Activated CD8-positive, alpha-beta memory T cell treated with anti-CD3 and anti-CD28 coated beads for 48 hours (primary cell): ENCODE results near the gene NPM1.
A peak's percentile ranks its signal among the peaks of the same experiment; 100 is the strongest.
"Not testable (repeated sequence)": the region's sequence is repeated elsewhere in the genome, so short reads cannot be mapped to it uniquely, and the experiment has no call there.

Source experiments
- DNase-seq, 3 experiments: peaks; one replicate each; pipeline ENCODE4 v3.0.0-alpha.2; 2020; ENCODE audit warnings: low read depth in 2 of 3, low spot score in 2 of 3

NPM1 gene

DNA sequence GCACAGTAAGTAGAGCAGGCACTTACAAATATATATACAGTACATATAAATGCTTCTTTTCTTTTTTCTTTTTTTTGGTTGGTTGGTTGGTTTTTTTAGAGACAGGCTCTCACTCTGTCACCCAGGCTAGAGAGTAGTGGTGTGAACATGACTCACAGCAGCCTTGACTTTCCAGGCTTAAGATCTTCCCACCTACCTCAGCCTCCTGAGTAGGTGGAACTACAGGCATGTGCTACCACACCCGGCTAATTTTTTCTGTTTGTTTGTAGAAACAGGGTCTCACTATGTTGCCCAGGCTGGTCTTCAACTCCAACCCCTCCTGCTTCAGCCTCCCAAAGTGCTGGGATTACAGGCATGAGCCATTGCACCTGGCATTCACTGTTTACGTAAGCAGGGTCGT lies 2.6 kb upstream of the NPM1 start:
- not testable (repeated sequence) for DNase-seq

DNA sequence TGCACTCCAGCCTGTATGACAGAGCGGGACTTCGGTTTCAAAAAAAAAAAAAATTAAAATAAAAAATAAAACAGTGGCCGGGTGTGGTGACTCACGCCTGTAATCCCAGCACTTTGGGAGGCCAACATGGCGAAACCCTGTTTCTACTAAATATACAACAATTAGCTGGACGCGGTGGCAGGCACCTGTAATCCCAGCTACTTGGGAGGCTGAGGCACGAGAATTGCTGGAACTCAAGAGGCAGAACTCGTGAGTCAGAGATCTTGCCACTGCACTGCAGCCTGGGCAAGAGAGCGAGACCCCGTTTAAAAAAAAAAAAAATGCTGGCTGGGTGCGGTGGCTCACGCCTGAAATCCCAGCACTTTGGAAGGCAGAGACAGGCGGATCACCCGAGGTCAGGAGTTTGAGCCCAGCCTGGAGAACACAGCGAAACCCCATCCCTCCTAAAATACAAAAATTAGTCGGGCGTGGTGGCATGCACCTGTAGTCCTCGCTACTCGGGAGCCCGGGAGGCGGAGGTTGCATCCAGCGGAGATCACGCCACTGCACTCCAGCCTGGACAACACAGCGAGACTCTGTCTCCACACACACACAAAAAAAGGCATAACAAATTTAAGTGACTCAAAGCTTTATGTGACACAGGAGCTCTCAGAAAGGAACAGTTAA lies 1.5 kb upstream of the NPM1 start:
- DNase-seq, result no peak

DNA sequence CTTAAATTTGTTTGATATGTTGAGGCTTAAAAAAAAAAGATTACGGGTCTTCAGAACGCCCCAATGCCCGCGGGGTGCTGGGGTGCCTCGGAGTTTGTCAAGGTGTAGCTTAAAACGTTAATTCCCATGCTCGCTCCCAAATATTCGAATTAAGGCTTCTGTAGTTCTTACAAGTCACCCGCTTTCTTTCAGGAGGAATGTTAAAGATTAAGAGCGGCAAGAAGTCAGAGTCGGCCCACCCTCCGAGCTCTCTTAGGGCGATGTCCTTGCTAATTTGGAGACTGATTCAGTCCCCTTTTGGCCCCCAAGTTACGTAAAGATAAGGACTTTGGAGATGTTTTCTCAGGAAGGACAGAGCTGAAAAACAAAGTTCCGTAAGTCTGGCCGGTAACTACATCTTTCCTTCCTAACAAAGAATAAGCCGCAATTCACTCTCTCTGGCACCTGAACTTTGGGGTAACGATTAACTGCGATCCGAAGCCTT lies 746 bp upstream of the NPM1 start:
- DNase-seq, result no peak

DNA sequence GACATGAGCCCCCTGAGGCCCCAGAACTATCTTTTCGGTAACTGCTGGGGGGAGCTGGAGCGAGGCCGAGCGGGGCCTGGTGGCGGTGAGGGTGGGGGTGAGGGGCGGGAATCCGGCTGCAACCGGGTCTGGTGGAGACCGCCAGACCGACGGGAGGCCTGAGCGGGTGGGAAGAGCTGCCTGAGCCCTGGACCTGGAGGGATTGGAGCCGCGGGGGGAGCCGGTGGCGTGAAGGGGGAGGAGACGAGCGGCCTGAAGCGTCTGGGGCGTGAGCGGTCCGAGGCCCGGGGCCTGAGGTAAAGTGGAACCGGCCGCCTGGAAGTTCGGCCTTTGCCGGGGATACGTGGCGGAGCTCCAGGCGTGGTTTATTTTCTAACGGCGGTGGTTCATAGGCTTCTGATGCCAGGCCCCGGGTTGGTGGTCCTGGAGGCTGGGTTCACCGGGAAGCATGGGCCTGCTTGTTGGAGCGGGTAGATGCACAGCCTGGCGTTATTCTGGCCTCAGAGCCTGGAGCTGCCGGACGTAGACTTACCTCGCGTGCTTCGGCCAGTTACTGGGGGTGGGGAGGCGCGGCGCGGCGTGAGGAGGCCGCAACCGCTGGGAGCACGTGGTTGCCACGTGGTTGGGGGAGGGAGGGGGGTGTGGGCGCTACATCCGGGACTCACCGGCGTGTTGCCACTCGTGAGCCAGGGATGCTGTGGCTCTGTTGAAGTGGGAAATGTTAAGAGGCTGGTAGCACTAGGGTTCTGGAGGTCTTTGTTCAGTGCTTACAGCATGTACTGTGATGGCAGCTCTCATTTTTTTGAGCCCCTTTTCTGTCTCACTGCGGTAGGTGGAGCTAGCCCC lies 544 bp downstream of the NPM1 start:
- DNase-seq, result peak; percentile 61 to 79 (median 70)

DNA sequence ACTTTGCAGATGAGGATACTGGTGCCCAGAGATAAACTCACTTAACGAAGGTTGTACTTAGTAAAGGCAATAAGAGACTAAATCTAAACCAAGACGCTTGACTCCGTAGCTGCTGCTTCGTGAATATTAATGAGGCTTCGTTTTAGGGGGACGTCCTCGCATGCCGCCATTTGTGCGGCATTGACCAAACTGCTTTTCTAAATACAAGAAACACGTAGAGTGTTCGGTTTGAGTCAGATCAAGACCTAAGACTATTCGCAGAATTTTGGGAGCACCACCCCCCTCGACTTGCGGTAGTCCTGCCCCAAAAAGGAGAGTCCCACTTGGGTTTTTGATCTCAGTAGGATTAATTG lies 1.1 kb downstream of the NPM1 start:
- DNase-seq, result no peak

DNA sequence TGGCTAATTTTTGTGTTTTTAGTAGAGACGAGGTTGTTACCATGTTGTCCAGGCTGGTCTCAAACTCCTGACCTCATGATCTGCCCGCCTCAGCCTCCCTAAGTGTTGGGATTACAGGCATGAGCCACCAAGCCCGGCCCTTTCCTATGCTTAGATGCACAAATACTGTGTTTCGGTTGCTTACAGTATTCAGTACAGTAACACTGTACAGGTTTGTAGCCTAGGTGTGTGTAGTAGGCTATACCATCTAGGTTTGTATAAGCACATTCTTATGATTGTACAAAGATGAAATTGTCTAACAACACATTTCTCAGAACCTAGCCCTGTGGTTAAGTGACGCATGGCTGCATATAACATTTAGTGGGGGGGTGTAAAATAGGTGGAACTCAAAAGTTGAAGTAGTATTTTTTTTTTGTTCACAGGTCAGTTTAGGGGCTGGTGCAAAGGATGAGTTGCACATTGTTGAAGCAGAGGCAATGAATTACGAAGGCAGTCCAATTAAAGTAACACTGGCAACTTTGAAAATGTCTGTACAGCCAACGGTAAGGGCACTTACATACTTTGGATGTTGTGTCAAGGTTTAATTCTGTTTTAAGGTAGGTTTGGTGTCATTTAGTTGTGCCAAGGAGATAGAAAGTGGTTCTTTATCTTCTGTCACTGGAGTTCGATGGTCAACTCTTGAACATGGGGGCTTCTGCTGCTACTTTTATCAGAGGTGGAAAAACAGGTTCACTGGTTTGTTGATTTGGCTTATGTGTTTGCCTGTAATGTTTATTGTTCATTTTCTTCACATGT lies 3.4 kb downstream of the NPM1 start:
- no peak for DNase-seq

DNA sequence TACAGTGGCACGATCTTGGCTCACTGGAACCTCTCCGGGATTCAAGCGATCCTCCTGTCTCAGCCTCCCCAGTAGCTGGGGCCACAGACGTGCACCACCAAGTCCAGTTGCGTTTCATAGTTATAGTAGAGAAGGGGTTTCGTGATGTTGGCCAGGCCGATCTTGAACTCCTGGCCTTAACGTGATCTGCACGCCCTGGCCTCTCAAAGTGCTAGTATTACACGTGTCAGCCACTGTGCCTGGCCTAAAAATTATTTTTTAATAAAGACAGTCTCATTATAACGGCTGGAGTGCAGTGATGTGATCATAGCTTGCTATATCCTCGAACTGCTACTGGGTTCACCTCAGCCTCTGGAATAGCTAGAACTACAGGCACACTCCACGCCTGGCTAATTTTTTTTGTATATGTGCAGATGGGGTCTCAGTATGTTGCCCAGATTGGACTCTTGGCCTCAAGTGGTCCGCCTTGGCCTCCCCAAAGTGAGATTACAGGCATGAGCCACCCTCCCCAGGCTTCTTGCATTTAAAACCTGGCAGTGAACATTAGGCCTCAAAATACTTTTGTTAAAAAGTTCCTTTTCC lies 4.4 kb downstream of the NPM1 start:
- DNase-seq, result no peak

DNA sequence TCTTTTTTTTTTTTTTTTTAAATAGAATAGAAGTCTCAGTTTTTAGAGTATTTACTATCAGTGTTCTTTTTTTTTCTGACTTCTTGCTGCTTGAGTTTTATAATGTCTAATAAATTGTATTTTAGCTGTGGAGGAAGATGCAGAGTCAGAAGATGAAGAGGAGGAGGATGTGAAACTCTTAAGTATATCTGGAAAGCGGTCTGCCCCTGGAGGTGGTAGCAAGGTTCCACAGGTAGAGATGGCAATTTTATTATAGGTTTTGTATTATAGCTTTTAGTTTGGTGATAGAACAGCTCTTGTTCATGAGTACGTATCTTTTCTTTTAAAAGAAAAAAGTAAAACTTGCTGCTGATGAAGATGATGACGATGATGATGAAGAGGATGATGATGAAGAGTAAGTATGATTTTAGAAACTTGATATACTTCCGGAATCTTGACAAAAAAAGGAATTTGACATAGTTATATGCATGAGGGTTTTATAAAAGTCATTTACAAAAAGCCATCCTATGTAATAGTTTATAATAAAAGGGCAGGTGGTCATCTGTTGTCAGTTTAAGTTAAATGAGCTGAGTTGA lies 5.0 kb downstream of the NPM1 start:
- no peak for DNase-seq

DNA sequence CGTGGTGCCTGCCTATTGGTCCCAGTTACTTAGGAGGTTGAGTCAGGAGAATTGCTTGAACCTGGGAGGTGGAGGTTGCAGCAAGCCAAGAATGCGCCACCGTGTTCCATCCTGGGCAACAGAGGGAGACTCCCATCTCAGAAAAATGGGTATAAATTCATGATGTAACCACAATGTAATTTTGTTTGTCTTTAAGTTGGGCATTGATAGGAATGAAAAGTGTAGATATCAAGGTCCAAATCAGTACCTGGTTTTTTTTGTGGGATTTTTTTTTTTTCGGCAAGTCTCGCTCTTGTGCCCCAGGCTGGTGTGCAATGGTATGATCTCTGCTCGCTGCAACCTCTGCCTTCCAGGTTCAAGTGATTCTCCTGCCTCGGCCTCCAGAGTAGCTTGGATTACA lies 7.4 kb downstream of the NPM1 start:
- DNase-seq, result no peak

DNA sequence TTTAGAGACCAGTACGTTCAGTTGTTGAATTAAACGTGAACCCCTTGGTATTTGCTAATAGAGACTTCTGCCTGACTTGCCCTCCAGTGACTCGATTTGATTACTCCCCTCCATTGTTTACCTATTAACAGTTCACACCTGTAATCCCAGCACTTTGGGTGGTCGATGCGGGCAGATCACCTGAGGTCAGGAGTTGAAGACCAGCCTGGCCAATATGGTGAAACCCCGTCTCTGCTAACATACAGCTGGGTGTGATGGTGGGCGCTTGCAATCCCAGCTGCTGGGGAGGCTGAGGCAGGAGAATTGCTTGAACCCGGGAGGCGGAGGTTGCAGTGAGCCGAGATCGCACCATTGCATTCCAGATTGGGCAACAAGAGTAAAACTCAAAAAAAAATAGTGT lies 8.9 kb downstream of the NPM1 start:
- not testable (repeated sequence) for DNase-seq

DNA sequence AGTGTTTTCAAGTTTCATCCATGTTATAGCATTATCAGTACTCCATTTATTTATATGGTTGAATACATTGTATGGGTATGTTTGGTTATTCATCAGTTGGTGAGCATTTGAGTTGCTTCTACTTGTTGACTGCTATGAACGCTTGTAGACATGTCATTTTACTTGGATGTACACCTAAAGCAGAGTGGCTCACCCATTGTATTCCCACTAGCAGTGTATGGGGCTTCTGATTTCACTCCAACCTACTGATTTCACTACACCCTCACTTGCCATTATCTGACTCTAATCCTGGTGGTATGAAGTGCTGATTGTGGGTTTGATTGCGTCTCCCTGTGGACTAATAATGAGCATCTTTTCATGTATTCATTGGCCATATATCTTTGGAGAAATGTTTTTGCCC lies 9.5 kb downstream of the NPM1 start:
- DNase-seq, result no peak

DNA sequence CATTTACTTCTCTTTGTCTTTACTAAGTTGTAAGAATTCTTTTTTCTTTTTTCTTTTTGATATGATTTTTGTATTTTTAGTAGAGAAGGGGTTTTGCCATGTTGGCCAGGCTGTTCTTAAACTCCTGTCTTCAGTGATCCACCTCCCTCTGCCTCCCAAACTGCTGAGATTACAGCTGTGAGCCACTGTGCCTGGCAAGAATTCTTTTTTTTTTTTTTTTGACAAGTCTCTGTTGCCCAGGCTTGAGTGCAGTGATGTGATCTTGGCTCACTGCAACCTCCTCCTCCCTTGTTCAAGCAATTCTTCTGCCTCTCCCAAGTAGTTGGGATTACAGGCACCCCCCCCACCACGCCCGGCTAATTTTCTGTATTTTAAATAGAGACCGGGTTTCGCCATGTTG lies 9.9 kb downstream of the NPM1 start:
- no peak for DNase-seq

DNA sequence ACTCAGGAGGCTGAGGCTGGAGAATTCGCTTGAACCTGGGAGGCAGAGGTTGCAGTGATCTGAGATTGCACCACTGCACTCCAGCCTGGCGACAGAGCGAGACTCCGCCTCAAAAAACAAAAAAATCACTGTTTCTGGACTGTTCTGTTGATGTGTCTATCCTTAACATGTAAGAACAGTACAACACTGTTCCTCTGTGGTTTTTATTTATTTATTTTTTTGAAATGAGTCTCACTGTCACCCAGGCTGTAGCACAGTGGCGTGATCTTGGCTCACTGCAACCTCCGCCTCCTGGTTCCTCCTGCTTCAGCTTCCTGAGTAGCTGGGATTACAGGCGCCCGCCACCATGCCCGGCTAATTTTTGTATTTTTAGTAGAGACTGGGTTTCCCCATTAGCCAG lies 11.0 kb downstream of the NPM1 start:
- not testable (repeated sequence) for DNase-seq

DNA sequence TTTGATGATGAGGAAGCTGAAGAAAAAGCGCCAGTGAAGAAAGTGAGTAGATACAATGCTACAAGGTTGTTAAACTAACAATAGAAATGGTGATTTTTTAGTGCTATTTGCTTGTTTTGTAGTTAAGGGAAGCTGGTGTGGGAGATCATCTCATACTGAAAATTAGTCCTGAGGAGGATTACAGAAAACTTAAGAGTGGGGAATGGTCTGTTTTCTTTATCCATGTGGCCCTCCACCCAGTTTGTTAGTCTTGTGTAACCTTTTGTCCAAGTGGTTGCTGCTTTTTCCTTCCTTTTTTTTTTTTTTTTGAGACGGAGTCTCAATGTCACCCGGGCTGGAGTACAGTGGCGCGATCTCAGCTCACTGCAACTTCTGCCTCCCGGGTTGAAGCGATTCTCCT lies 12.5 kb downstream of the NPM1 start:
- no peak for DNase-seq

DNA sequence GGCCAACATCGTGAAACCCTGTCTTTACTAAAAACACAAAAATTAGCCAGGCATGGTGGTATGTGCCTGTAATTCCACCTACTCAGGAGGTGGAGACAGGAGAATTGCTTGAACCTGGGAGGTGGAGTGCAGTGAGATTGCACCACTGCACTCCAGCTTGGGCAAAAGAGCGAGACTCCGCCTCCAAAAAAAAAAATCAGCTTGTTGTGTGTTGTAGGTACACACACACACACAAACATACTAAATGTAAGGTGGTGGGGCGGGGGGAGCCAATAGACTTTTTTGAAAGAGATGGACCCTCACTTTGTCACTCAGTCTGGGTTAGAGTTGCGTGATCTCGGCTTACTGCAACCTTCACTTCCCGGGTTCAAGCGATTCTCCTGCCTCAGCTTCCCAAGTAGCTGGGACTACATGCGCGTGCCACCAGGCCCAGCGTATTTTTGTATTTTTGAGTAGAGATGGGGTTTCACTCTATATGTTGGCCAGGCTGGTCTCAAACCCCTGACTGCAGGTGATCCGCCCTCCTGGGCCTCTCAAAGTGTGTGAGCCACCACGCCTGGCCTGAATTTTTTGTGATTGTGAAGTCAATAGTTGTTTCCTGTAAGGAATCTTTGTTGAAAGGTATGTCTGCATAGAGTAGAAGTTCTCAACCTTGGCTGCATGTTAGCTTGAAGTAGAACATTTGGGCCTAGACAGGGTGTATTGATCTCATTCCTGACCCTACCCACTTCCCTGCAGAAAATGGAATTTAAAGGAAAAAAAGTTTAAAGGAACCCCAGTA lies 13.7 kb downstream of the NPM1 start:
- DNase-seq, result no peak

DNA sequence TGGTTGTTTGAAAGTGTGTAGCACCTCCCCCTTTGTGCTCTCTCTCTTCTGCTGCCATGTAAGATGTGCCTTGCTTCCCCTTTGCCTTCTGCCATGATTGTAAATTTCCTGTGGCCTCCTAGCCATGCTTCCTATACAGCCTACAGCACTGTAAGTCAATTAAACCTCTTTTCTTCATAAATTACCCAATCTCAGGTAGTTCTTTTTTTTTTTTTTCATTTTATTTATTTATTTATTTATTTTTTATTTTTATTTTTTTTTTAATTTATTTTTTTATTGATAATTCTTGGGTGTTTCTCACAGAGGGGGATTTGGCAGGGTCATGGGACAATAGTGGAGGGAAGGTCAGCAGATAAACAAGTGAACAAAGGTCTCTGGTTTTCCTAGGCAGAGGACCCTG lies 15.1 kb downstream of the NPM1 start:
- not testable (repeated sequence) for DNase-seq

DNA sequence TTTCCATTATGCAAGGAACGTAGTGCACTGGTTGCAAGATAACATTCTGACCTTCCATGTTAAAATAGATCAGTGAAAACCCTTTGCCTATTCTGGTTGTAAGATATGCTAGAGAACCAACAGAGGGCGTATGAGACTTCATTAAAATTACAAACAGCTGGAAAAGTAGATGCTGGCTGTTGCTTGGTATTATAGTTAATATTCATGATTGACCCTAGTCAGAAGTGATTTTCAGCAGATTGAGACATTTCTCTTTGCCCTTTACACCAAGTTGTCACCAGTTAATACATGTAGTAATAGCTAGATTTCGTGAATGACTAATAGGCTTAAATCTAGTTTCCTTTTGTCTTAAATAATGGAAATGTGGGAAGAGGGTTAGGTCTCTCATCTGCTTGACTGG lies 18.0 kb downstream of the NPM1 start:
- DNase-seq, result no peak

DNA sequence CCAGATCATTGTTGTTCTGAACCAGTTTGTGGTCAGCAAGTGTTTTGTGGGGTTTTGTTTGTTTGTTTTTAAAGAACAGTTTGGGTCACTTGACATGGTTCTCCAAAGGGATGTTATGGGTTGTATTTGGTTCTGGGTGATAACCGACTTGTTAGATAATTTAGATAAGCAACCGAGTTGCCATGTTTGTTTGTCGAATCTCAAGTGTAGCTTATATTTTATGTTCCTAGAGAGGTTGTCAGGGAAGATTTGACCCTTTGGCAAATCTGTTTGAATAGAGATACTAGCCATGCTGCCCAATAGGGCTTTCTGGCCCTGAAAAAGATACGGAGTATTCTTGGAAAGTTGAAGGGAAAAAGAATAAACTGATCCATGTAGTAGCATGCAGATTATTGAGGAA lies 19.6 kb downstream of the NPM1 start:
- no peak for DNase-seq

DNA sequence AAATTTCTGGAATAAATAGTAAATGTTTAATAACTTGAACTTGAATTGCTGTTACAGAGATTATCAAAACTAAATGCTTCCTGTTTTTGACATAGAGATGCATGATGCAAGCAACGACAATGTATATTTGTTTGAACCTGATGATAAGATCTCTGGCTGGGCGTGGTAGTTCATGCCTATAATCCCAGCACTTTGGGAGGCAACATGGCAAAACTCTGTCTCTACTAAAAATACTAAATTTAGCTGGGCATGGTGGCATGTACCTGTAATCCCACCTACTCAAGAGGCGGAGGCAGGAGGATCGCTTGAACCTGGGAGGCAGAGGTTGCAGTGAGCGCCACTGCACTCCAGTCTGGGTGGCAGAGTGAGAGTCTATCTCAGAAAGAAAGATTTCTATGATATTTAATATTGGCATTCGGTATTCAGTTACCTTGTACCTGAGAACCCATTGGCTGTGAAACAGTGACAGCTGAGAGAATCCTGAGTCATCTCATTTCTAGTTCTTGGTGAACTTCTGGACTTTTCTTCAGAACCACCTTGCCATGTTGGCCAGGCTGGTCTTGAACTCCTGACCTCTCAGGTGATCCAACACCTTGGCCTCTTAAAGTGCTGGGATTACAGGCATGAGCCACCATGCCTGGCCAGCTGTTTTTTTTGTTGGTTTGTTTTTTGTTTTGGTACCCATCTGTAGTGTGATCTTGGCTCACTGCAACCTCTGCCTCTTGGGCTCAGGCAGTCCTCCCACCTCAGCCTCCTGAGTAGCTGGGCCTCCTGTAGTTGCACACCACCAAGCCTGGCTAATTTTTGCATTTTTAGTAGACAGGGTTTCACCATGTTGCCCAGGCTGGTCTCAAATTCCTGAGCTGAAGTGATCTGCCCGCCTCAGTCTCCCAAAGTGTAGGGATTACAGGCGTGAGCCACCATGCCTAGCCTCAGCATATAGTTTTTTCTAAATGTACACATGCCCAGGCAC lies 21.8 kb downstream of the NPM1 start:
- DNase-seq, result no peak
